VCaP (cell line): Measurements from ENCODE around the gene ZNF133.

ENCODE experiments used
- H3K27ac ChIP-seq: fragments of 450-650 bp; 2 replicates; pipeline ENCODE4 v1.5.1; 2017
- TF ChIP-seq, protein P1 (sequence below): fragments of 450-650 bp; conservative IDR thresholded peaks from 2 replicates; pipeline ENCODE4 v1.5.1; 2017; ENCODE audit warnings: mild to moderate bottlenecking, moderate library complexity

ZNF133 gene

GRCh38 chr20:18310592-18310991 is 22.3 kb downstream of the ZNF133 start:
- no peak overlapping the region for H3K27ac ChIP-seq
- TF ChIP-seq, protein P1, sequence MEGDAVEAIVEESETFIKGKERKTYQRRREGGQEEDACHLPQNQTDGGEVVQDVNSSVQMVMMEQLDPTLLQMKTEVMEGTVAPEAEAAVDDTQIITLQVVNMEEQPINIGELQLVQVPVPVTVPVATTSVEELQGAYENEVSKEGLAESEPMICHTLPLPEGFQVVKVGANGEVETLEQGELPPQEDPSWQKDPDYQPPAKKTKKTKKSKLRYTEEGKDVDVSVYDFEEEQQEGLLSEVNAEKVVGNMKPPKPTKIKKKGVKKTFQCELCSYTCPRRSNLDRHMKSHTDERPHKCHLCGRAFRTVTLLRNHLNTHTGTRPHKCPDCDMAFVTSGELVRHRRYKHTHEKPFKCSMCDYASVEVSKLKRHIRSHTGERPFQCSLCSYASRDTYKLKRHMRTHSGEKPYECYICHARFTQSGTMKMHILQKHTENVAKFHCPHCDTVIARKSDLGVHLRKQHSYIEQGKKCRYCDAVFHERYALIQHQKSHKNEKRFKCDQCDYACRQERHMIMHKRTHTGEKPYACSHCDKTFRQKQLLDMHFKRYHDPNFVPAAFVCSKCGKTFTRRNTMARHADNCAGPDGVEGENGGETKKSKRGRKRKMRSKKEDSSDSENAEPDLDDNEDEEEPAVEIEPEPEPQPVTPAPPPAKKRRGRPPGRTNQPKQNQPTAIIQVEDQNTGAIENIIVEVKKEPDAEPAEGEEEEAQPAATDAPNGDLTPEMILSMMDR: no peak

- TF ChIP-seq, protein P1: no peak
- H3K27ac ChIP-seq: no peak overlapping the region
Observed at GRCh38 chr20:18312723-18313122, 24.4 kb downstream of the ZNF133 start.

- H3K27ac ChIP-seq: no peak overlapping the region
- TF ChIP-seq, protein P1: no peak
Observed at GRCh38 chr20:18313411-18313810, 25.1 kb downstream of the ZNF133 start.

- H3K27ac ChIP-seq: no peak overlapping the region
- TF ChIP-seq, protein P1: no peak
Observed at GRCh38 chr20:18314786-18315406, 26.6 kb downstream of the ZNF133 start.

GRCh38 chr20:18316166-18316565 is 27.8 kb downstream of the ZNF133 start:
- TF ChIP-seq, protein P1: no peak
- H3K27ac ChIP-seq: no peak overlapping the region

- H3K27ac ChIP-seq: no peak overlapping the region
- TF ChIP-seq, protein P1: no peak
Observed at GRCh38 chr20:18321316-18321715, 33.0 kb downstream of the ZNF133 start.

GRCh38 chr20:18321976-18322950 is 33.9 kb downstream of the ZNF133 start:
- no peak overlapping the region for H3K27ac ChIP-seq
- TF ChIP-seq, protein P1: no peak
